DOHH2 (cell line): Measurements from ENCODE around the gene ANKRD16.

Experiments
- EZH2phosphoT487 ChIP-seq: fragments of 200-600 bp; sonication (generic); IDR thresholded peaks from 2 replicates; pipeline ENCODE4 v1.6.1; 2017; ENCODE audit warnings: borderline replicate concordance, mild to moderate bottlenecking, antibody characterized with exemption, low read length, moderate library complexity, mixed read lengths
- TF ChIP-seq, protein P1 (sequence below): fragments of 200-600 bp; sonication (generic); IDR thresholded peaks from one replicate; pipeline ENCODE4 v1.5.1; 2014; ENCODE audit warnings: antibody characterized with exemption, mild to moderate bottlenecking, low read depth, low read length; ENCODE audit not compliant: poor library complexity, severe bottlenecking

DNA sequence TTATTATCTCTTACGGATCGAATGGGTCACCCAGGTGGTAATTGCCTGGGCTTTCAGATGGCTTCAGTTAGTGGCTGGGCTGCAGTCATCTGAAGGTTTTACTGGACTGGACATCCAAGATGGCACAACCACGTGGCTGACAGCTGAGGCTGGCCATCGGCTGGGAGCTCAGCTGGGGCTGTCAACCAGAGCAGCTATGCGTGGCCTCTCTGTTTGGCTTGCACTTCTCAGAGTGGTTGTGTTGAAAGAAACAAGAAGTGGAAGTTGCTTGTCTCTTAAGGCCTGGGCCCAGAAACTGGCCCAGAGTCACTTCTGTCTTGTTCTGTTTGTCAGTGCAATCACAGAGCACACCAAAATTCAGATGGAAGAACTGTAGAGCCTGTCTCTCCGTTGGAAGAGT is 70.8 kb downstream of the ANKRD16 start:
- TF ChIP-seq, protein P1, sequence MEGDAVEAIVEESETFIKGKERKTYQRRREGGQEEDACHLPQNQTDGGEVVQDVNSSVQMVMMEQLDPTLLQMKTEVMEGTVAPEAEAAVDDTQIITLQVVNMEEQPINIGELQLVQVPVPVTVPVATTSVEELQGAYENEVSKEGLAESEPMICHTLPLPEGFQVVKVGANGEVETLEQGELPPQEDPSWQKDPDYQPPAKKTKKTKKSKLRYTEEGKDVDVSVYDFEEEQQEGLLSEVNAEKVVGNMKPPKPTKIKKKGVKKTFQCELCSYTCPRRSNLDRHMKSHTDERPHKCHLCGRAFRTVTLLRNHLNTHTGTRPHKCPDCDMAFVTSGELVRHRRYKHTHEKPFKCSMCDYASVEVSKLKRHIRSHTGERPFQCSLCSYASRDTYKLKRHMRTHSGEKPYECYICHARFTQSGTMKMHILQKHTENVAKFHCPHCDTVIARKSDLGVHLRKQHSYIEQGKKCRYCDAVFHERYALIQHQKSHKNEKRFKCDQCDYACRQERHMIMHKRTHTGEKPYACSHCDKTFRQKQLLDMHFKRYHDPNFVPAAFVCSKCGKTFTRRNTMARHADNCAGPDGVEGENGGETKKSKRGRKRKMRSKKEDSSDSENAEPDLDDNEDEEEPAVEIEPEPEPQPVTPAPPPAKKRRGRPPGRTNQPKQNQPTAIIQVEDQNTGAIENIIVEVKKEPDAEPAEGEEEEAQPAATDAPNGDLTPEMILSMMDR: no peak
- no peak for TF ChIP-seq EZH2phosphoT487
